A549 (cell line): Measurements from ENCODE around the gene JAZF1. TPM values are rescaled to one million over a fixed set of nuclear protein-coding genes. Genes with fewer than 3 reads are reported as not detected.

Source experiments
- ATAC-seq, 2 experiments: fragments of 200-7000 bp in 1 of 2; fragments of >200 bp in 1 of 2; cut with Nextera tagmentation in 1 of 2; cut with Tn5 transposase in 1 of 2; 3 replicates each; pipeline versions ENCODE4 v1.8.0 to v1.9.1; 2018 to 2020; ENCODE audit warnings: mild to moderate bottlenecking in 1 of 2, moderate library complexity in 1 of 2
- CTCF ChIA-PET: fragments of 300-600 bp; sonication (Branson Sonifier 250); formaldehyde crosslinking; extraction: SDS; loops from one replicate; lab custom pipeline; 2021; ENCODE audit warnings: antibody characterized with exemption, inconsistent platforms; lab: Yijun Ruan, JAX
- POLR2A ChIA-PET: fragments of 350-600 bp; formaldehyde crosslinking; extraction: SDS; loops from one replicate; lab custom pipeline; 2021; ENCODE audit warnings: antibody characterized with exemption, inconsistent platforms; lab: Yijun Ruan, JAX
- DNase-seq, 2 experiments: peaks; one replicate each; pipeline versions ENCODE4 v3.0.0 to v3.0.0-alpha.2; 2011 to 2016; ENCODE audit warnings: low read depth in 1 of 2, low spot score in 1 of 2
- FAIRE-seq: peaks from 2 replicates; lab custom pipeline; 2011; peaks lifted over from hg19 to GRCh38; lab: Jason Lieb, UNC
- H3K27ac ChIP-seq, 2 experiments: fragments of >200 bp; sonication (Bioruptor Twin); formaldehyde crosslinking; 3 replicates each; pipeline ENCODE4 v1.5.1; 2016 to 2017
- H3K4me1 ChIP-seq: fragments of >200 bp; sonication (Bioruptor Twin); formaldehyde crosslinking; 3 replicates; pipeline ENCODE4 v1.6.1; 2016
- H3K4me2 ChIP-seq: fragments of >200 bp; sonication (Bioruptor Twin); formaldehyde crosslinking; 3 replicates; pipeline ENCODE4 v1.6.1; 2016
- H3K4me3 ChIP-seq: fragments of >200 bp; sonication (Bioruptor Twin); formaldehyde crosslinking; 3 replicates; pipeline ENCODE4 v1.5.1; 2016
- H3K9me3 ChIP-seq: fragments of >200 bp; sonication (Bioruptor Twin); formaldehyde crosslinking; 3 replicates; pipeline ENCODE4 v1.6.1; 2016
- CBX2 ChIP-seq: fragments of 200-600 bp; sonication (generic); IDR thresholded peaks from 2 replicates; pipeline ENCODE4 v1.6.1; 2016; ENCODE audit warnings: low read depth, mild to moderate bottlenecking, borderline replicate concordance
- ESRRA ChIP-seq: fragments of 150-350 bp; IDR thresholded peaks from 2 replicates; pipeline ENCODE4 v1.6.1; 2014; ENCODE audit warnings: mild to moderate bottlenecking, low read length, borderline replicate concordance
- FOSL2 ChIP-seq, 2 experiments: fragments of 450-650 bp in 1 of 2; fragments of >200 bp in 1 of 2; sonication (Bioruptor Twin) in 1 of 2; formaldehyde crosslinking; IDR thresholded peaks; 2 replicates each; pipeline versions ENCODE4 v1.5.0 to v1.6.1; 2016 to 2020; ENCODE audit warnings: mild to moderate bottlenecking in 1 of 2, moderate library complexity in 1 of 2
- HOXB13 ChIP-seq: fragments of 250-450 bp; sonication (Bioruptor Pico); IDR thresholded peaks from 2 replicates; pipeline ENCODE4 v1.5.0; 2020; ENCODE audit warnings: low read depth, mild to moderate bottlenecking, moderate library complexity
- JUNB ChIP-seq: fragments of >200 bp; sonication (Bioruptor Twin); formaldehyde crosslinking; IDR thresholded peaks from 2 replicates; pipeline ENCODE4 v1.6.1; 2016
- KDM1A ChIP-seq: fragments of 200-600 bp; sonication (generic); IDR thresholded peaks from 2 replicates; pipeline ENCODE4 v1.6.1; 2016; ENCODE audit warnings: low read depth, mild to moderate bottlenecking
- KDM5A ChIP-seq: fragments of 200-600 bp; sonication (generic); IDR thresholded peaks from 2 replicates; pipeline ENCODE4 v1.6.1; 2016; ENCODE audit warnings: antibody characterized with exemption, mild to moderate bottlenecking
- MAFK ChIP-seq: fragments of 450-650 bp; IDR thresholded peaks from 2 replicates; pipeline ENCODE4 v1.6.1; 2014; ENCODE audit not compliant: partially characterized antibody
- MAZ ChIP-seq: fragments of 150-350 bp; IDR thresholded peaks from 2 replicates; pipeline ENCODE4 v1.6.1; 2014; ENCODE audit warnings: antibody characterized with exemption, low read depth, low read length, borderline replicate concordance
- MYC ChIP-seq: IDR thresholded peaks from 2 replicates; pipeline ENCODE4 v1.6.1; 2012; ENCODE audit warnings: mild to moderate bottlenecking, inconsistent platforms, low read length, improper control_type of control experiment, borderline replicate concordance
- RFX5 ChIP-seq: fragments of 450-650 bp; IDR thresholded peaks from 2 replicates; pipeline ENCODE4 v1.7.1; 2014; ENCODE audit warnings: antibody characterized with exemption, mild to moderate bottlenecking, moderate library complexity
- RNF2 ChIP-seq: fragments of 200-600 bp; sonication (generic); IDR thresholded peaks from 2 replicates; pipeline ENCODE4 v1.6.1; 2016; ENCODE audit warnings: low read depth, mild to moderate bottlenecking, antibody characterized with exemption, moderate library complexity, borderline replicate concordance
- SREBF2 ChIP-seq: fragments of 450-650 bp; IDR thresholded peaks from 2 replicates; pipeline ENCODE4 v1.6.1; 2014; ENCODE audit warnings: mild to moderate bottlenecking, moderate library complexity
- ZC3H11A ChIP-seq: fragments of 450-650 bp; IDR thresholded peaks from 2 replicates; pipeline ENCODE4 v1.6.1; 2014; ENCODE audit warnings: antibody characterized with exemption, mild to moderate bottlenecking
- ZNF302 ChIP-seq: fragments of 250-450 bp; sonication (Bioruptor Pico); IDR thresholded peaks from 2 replicates; pipeline ENCODE4 v1.9.0; 2021; ENCODE audit warnings: inconsistent platforms, mild to moderate bottlenecking, moderate library complexity
- ZSCAN20 ChIP-seq: fragments of 250-450 bp; sonication (Bioruptor Pico); IDR thresholded peaks from 2 replicates; pipeline ENCODE4 v1.8.0; 2022; ENCODE audit warnings: mild to moderate bottlenecking, moderate library complexity
- WGBS: methylation state at CpG from one replicate; pipeline ENCODE4 v1.1.6; 2017; ENCODE audit errors: missing lambda C conversion rate; 5-methylcytosine and 5-hydroxymethylcytosine counted together
- polyA plus RNA-seq, 4 experiments: library from polyadenylated mRNA; depleted of rRNA in 3 of 4; stranded (reverse); fragments of >200 nt; fragmentation: RNase III in 1 of 4; extraction: RNeasy Plus Mini Kit Qiagen cat#74134 plus additional on column Dnase treatment in 1 of 4; gene quantifications; 2 replicates in 3 of 4; 3 replicates in 1 of 4; pipeline ENCODE4 v1.2.3, GENCODE V29; 2011 to 2017
- TF ChIP-seq, protein P1 (sequence below): fragments of 150-350 bp; IDR thresholded peaks from 2 replicates; pipeline ENCODE4 v1.6.1; 2014; ENCODE audit warnings: low read depth, mild to moderate bottlenecking, low read length
- TF ChIP-seq, protein P2 (sequence below): IDR thresholded peaks from 2 replicates; pipeline ENCODE4 v1.6.1; 2012
- TF ChIP-seq, protein P3 (sequence below): fragments of >200 bp; sonication (Bioruptor Twin); formaldehyde crosslinking; IDR thresholded peaks from 3 replicates; pipeline ENCODE4 v1.5.1; 2016
- TF ChIP-seq, protein P4 (sequence below): fragments of >200 bp; sonication (Bioruptor Twin); formaldehyde crosslinking; IDR thresholded peaks from 3 replicates; pipeline ENCODE4 v1.6.1; 2016
- TF ChIP-seq, protein P5 (sequence below): fragments of 450-650 bp; IDR thresholded peaks from 2 replicates; pipeline ENCODE4 v1.6.1; 2014; ENCODE audit warnings: antibody characterized with exemption

Gene JAZF1
- polyA plus RNA-seq, 2 of the 4 experiments (the other 2 are of a cell fraction) = 1.9 to 2.8 TPM

DNA sequence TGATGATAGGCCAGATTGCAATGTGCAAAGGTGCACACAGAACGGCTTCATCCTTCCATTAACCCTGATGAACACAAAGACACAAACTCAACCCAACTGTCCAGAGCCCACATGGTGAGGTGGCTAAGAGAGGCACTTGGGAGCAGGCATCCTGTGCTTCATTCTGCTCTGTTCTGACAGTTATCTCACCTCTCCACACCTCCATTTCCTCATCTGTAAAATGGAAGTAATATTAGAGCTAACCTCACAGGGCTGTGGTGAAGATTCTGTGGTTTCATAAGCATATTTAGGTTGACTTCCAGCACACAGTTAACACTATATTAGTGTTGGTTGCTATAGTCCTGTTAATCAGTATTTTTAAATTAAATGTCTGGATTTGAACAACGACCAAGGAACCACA, 314.3 kb downstream of the JAZF1 start:
- H3K4me1 ChIP-seq = no peaks in the 10 kb centered on the region
- WGBS = 66% methylated on average over 2 of the region's 2 CpGs
- no peak overlapping the region for H3K4me3 ChIP-seq
- ChIA-PET POLR2A (no interaction called here), CTCF (no interaction called here)
- H3K9me3 ChIP-seq = no peaks in the 10 kb centered on the region
- H3K27ac ChIP-seq = no peak overlapping the region
- no peak for FAIRE-seq
- TF ChIP-seq MAFK (no peak), KDM5A (no peak), HOXB13 (CRISPR knock-in tag) (no peak), ESRRA (no peak), KDM1A (no peak), ZC3H11A (no peak)
- DNase-seq = no peak
- no peak for ATAC-seq
- no peak overlapping the region for H3K4me2 ChIP-seq

DNA sequence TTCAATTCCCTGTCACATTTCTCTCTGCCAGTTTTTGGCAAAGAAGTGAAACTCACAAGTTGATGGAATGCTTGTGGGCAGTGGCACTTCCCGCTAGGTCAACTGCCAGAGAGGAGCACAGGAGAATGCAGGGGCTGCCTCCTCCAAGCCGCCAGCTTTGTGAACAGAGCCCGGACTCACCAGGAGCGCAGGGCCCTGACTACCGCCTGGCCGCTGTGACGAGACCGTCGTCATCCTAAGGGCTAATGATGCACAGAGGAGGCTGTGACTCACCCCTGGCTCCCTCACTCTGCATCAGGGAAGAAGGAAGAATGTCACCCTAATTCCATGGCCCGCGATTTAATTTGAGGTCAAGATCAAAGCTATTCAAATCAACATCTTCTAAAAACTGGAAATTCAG, 316.7 kb downstream of the JAZF1 start:
- WGBS = 85% methylated on average over 11 of the region's 11 CpGs
- no peak overlapping the region for H3K27ac ChIP-seq
- H3K4me1 ChIP-seq = no peaks in the 10 kb centered on the region
- ChIA-PET CTCF (interaction anchor here (1.0 to 1.2 kb wide), 2 partner anchors 49 to 62 kb away, joined by 3 read pairs; no protein-coding TSS in a partner anchor), POLR2A (no interaction called here)
- ATAC-seq (no peak), DNase-seq (no peak), FAIRE-seq (no peak)
- TF ChIP-seq, protein P1, sequence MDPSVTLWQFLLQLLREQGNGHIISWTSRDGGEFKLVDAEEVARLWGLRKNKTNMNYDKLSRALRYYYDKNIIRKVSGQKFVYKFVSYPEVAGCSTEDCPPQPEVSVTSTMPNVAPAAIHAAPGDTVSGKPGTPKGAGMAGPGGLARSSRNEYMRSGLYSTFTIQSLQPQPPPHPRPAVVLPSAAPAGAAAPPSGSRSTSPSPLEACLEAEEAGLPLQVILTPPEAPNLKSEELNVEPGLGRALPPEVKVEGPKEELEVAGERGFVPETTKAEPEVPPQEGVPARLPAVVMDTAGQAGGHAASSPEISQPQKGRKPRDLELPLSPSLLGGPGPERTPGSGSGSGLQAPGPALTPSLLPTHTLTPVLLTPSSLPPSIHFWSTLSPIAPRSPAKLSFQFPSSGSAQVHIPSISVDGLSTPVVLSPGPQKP = no peak
- TF ChIP-seq ZNF302 (CRISPR knock-in tag) = no peak
- TF ChIP-seq MAZ = no peak
- no peak for TF ChIP-seq RNF2
- TF ChIP-seq SREBF2 = no peak
- TF ChIP-seq ZSCAN20 (CRISPR knock-in tag) = no peak
- TF ChIP-seq, protein P2, sequence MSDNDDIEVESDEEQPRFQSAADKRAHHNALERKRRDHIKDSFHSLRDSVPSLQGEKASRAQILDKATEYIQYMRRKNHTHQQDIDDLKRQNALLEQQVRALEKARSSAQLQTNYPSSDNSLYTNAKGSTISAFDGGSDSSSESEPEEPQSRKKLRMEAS = no peak
- TF ChIP-seq RFX5 = no peak
- TF ChIP-seq JUNB = no peak
- TF ChIP-seq, protein P3, sequence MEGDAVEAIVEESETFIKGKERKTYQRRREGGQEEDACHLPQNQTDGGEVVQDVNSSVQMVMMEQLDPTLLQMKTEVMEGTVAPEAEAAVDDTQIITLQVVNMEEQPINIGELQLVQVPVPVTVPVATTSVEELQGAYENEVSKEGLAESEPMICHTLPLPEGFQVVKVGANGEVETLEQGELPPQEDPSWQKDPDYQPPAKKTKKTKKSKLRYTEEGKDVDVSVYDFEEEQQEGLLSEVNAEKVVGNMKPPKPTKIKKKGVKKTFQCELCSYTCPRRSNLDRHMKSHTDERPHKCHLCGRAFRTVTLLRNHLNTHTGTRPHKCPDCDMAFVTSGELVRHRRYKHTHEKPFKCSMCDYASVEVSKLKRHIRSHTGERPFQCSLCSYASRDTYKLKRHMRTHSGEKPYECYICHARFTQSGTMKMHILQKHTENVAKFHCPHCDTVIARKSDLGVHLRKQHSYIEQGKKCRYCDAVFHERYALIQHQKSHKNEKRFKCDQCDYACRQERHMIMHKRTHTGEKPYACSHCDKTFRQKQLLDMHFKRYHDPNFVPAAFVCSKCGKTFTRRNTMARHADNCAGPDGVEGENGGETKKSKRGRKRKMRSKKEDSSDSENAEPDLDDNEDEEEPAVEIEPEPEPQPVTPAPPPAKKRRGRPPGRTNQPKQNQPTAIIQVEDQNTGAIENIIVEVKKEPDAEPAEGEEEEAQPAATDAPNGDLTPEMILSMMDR = no peak
- TF ChIP-seq ZC3H11A = no peak
- TF ChIP-seq ESRRA = no peak
- no peak for TF ChIP-seq FOSL2 (IDR thresholded peaks at IDR 0.05)
- no peak for TF ChIP-seq FOSL2 (CRISPR knock-in tag; IDR thresholded peaks at IDR 0.05)
- TF ChIP-seq, protein P4, sequence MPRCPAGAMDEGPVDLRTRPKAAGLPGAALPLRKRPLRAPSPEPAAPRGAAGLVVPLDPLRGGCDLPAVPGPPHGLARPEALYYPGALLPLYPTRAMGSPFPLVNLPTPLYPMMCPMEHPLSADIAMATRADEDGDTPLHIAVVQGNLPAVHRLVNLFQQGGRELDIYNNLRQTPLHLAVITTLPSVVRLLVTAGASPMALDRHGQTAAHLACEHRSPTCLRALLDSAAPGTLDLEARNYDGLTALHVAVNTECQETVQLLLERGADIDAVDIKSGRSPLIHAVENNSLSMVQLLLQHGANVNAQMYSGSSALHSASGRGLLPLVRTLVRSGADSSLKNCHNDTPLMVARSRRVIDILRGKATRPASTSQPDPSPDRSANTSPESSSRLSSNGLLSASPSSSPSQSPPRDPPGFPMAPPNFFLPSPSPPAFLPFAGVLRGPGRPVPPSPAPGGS = no peak
- TF ChIP-seq CBX2 = no peak
- TF ChIP-seq, protein P5, sequence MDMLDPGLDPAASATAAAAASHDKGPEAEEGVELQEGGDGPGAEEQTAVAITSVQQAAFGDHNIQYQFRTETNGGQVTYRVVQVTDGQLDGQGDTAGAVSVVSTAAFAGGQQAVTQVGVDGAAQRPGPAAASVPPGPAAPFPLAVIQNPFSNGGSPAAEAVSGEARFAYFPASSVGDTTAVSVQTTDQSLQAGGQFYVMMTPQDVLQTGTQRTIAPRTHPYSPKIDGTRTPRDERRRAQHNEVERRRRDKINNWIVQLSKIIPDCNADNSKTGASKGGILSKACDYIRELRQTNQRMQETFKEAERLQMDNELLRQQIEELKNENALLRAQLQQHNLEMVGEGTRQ = no peak
- TF ChIP-seq MYC = no peak
- H3K4me3 ChIP-seq = no peak overlapping the region
- H3K4me2 ChIP-seq = no peak overlapping the region
- no peaks in the 10 kb centered on the region for H3K9me3 ChIP-seq
